Left forelimb (tissue), 1 donor: Measurements from ENCODE around the gene NKIRAS2.

Experiments used
- DNase-seq: peaks from one replicate; pipeline ENCODE4 v3.0.0-alpha.2; 2018; ENCODE audit warnings: low spot score

Gene NKIRAS2

GRCh38 chr17:42027590-42027889 lies 7.7 kb downstream of the NKIRAS2 start:
- no peak for DNase-seq

DNA sequence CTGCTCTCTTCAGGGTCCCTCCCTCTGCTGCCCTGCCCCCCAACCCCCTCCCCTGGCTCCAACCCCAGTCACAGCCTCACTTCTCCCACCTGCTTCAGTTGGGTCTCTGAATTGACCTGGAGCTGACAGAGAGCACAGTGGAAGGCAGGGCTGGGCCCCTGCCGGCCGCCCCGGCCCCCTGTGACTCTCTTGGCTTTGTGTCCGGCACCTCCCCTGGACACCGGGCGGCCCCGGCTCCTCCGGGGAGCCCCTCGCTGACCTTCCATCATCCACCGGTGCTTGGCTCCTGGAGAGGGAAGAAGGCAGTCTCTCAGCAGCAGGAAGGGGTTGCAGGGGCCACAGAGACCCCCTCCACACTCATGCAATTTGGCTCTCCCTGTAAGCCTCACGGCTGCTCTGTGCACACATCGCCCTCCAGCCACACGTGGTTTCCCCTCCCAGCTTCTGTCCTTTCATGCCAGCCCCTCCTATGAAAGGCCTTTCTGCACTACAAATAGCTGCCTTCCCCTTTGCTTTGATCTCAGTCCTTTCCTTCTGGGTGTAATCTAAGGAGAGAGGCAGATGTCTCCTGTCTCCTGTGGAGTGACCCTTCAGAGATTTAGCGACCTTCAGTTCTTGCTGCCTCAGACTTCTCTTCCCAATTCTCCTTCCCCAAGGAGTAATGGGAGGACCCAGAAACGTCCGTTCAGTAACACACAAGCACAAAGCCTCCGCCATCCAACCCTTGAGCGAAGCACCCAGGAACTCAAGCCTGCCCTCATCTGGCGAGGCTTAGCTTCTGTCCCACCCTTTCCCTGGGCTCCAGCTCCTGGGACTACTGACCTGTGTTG lies 8.3 kb downstream of the NKIRAS2 start:
- no peak for DNase-seq

DNA sequence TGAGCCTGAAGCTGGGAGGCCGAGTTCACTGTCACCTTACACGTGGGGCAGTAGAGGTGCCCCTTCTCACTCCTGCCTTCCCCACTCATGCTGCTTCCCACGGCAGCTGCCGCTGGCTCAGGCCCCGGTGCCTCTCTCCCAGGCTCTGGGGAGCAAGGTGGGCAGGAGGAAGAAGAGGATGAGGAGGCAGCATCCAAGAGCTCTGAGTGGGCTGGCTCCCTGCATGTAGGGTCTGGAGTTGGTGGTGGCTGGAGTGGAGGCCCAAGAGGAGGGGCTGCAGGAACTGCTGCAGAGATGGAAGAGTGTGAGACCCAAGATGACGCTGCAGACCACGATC lies 8.9 kb downstream of the NKIRAS2 start:
- no peak for DNase-seq

GRCh38 chr17:42031584-42031983 lies 11.7 kb downstream of the NKIRAS2 start:
- no peak for DNase-seq

- DNase-seq = no peak
These were observed 14.2 kb downstream of the NKIRAS2 start for GRCh38 chr17:42034059-42034458.

DNA sequence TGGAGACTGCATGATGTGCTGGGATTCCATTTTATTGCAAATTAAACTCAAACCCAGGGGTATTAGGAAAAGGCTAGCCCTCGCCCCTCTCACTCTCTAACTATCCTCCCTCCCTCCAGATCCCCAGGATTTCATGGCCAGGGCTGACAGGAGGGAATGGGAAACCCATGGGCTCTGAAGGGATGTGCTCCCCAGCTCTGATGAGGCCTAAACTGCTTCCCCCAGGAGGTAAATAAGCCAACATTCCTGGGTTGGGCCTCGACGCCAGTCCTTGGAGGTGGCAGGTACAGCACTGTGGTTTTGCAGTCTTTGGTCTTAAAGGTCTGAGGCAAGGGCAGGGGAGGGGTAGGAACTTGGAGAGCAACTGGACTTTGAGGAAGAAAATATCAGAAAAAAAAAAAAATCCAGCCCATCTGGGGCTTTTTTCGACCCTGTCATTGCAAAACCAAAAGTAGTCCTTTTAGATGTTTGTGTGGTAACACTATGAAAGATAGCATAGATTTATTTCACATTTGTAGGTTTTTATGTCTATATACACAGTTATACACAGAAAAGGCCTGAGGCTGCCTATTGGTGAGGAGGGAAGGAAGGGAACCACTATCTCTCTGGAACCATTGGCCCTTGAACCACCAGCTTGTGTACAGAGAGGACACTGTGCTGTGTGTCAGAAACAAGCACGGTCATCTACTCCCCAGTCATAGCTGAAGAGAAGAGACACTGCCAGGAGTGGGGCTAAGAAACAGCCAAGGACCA lies 18.5 kb downstream of the NKIRAS2 start:
- no peak for DNase-seq

DNA sequence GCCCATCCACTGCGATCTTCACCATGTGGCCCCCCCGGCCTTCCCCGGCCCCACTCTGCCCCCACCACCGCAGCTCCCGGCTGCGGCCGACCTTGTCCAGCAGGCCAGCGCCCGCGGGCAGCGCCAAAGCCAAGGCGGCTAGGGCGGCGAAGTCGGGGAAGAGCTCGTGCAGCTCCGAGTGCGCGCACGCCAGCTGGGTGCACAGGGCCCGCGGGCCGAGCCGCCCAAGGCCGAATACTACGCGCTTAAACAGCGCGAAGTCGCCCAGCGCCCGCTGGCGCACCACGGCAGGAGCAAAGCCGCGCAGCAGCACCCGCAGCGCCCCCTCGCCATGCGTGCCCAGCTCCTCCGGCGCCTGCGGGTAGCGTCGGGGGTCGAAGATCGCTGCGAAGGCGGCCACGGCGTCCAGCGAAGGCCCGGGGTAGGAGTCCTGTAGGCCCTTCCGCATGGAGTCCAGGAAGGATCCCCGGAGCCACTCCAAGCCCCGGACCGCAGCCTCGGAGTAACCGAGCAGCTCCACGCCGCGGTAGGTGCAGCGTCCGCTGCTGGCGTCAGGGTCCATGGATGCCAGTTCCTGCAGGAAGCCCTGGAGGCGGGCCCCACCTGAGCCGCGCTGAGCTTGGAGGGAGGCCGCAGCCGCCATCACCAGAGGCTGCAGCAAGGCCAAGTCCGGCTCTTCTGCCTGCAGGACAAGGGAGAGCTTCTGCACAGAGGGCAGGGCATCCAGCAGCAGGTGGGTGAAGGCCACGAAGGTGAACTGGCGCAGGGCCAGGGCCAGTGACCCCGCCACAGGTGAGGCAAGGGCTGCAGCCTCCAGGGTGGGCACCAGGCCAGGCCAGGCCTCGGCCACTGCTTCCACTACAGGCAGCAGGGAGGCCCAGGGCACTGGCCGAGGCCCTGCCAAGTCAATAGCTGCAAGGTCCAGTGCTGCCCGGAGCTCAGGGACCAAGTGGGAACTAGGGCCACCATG lies 20.2 kb downstream of the NKIRAS2 start:
- no peak for DNase-seq

GRCh38 chr17:42040818-42041217 lies 20.9 kb downstream of the NKIRAS2 start:
- DNase-seq = no peak

- no peak for DNase-seq
These were observed 21.7 kb downstream of the NKIRAS2 start for GRCh38 chr17:42041619-42042018.

- no peak for DNase-seq
These were observed 22.9 kb downstream of the NKIRAS2 start for GRCh38 chr17:42042598-42043319.

DNA sequence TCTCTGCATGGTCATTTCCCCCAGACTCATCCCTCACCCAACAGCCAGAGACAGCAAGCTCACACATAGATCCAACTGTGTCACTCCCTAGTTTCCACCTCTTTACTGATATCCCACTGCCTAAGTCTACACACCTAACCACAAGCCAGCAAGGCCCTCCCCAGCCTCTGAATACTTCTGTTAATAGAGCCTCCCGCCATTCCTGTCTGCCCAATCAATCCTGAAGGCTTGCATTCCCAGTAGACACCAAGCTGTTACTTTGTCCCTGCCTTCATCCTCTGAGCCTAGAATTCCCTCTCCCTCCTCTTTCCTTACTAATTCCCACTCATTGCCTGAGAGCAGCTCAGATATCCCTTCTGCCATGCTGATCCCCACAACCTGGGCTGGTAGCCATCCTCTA lies 25.8 kb downstream of the NKIRAS2 start:
- no peak for DNase-seq

- no peak for DNase-seq
These were observed 27.5 kb downstream of the NKIRAS2 start for GRCh38 chr17:42047343-42047742.

- no peak for DNase-seq
These were observed 30.0 kb downstream of the NKIRAS2 start for GRCh38 chr17:42049834-42050392.

DNA sequence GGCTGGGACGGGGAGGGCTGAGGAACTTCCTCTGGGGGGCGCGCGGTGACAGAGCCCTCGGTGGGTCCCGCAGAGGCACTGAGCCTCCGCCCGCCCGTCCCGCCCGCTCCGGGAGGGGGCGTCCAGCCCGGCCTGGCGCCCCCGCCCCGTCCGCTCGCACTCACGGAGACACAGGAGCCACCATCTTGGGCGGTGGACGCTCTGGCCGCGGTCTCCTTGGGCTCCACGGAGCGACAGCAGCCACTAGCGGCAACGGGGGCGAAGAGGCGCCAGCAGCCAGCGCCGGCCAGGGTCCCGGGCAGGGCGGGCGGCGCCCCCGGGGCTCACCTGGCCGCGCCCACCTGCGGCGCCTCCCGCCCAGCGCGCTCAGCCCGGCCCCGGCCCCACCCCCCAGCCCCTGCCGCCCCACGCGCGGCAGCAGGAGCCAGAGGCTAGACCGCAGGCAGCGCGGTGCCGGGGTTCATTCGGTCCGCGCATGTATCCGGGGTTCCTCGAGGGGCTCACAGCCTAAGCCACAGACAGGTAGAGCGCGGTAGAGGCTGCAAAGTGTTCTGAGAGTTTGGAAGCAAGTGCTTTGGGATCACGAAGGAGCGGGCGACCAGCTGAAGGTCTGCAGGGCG lies 30.6 kb downstream of the NKIRAS2 start, which contains the start of gene C17orf113:
C17orf113 (minus strand) TSS at position 209 of the 620 bp plus-strand sequence. CDS start 7,225 bp downstream, outside the sequence.
- DNase-seq = peak; percentile 79

DNA sequence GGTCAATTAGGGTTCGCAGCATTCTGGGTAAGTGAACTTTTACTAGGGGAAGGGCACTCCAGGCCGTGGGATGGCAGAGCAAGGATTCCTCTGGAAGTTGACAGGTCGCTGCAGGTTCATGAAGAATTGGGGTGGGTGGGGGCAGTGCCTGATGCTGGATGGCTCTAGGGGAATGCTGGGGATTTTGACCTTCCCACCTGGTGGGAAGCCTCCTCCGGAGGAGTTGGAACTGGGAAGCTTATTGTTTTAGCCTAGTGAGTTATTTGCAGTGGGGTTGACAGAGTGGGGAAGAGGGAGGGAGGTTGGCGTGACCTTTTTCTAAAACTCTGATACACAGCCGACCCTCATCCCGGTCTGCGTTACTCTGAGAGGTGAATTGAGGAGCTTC lies 31.1 kb downstream of the NKIRAS2 start:
- no peak for DNase-seq

- no peak for DNase-seq
These were observed 31.8 kb downstream of the NKIRAS2 start for GRCh38 chr17:42051645-42052044.

DNA sequence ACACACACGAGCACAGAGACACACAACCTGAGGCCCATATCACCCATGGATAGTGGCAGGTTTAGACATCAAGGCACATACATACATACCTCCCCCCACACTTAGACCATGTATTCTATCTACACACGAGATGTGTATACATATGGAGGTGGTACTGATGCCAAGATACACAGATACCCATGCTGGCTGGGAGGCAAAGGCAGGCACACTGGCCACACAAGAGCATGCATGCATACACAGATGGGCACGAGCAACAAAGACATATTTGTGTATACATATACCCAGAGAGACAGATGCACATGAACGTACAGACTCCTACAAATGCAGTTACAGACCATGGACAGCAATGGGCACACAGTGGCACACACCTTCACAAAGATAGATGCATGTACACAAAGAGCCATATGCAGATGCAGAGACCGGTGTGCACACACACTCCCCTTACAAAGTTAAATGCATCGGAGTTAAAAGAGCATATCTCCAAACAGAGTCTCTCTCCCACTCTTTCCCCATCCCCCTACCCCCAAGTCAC lies 32.5 kb downstream of the NKIRAS2 start:
- DNase-seq = no peak

DNA sequence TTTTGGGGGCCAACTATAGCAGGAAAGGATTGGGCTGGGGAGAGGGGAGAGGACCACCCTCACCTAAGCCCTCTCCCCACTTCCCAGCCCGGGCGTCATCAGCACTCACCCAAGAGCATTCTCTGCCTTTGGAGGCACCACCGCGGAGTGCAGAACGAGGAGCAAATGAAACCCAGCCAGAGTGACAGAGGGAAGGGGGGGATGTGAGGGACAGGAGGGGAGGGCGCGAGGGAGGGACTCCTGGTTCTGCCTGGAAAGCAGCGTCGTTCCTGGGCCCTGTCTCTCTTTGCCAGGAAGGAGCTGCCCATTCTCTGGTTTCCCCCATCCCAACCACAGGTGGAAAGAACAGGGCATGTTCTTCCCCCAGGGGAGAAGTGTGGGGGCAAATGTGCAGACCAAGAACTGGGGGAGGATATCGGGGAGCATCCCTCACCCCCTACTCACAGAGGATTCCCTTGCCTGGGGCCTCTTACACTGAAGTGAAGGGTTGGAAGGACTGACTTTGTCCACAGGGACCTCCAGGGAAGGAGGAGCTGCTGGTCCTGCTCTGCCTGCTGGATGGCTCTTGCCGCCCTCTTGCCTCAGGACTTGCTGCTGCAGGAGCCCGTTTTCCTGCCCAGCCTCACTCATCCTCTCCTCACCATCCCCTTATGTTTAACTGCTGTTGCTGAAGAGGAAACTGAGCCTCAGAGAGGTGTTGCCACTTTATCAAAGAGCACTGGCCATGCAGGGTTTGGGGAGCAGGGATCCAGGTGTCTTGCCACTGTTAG lies 34.0 kb downstream of the NKIRAS2 start:
- no peak for DNase-seq

DNA sequence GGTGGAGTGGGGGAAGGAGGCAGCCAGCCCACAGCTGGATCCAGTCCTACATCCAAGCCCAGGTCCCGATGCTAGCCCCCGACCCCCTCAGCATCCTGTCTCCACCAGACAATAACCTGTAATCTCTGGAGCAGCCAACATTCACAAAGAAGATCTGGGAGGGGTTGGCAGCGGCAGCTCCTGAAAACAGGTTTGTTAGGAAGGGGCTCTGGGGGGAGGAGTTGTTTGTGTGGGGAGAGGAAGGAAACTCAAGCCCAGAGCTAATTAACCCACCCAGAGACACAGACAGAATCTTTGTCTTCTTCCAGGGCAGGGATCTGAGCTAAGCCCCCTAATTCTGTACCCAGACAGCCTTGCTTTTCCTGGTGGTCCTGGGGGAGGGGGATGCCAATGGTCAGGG lies 35.1 kb downstream of the NKIRAS2 start:
- no peak for DNase-seq

DNA sequence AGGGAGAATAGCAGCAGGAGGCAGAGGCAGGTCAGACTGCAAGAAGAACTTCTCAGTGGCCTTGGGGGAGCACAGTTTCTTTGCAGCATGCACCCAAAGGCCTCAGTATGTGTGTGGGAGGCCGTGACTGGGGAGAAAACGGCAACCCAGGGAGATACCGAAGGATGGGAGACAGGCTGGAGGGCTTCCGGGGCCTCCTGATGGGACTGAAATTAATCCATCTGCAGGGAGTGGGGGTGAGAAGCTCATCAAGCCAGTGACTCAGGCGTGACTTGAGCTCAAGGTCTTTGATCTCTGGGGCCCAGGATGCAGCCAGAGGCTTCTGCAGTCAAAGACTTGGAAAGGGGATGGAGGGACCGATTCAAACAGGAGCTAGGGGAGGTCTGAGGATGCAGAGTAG lies 35.6 kb downstream of the NKIRAS2 start:
- DNase-seq = no peak
